A673 (cell line): ENCODE results near the gene NAA10. TPM values are rescaled to one million over a fixed set of nuclear protein-coding genes. Genes with fewer than 3 reads are reported as not detected.

ENCODE experiments used
- BruUV-seq: library from RNA; stranded (reverse); fragments of 400-500 nt; replicated peaks from 2 replicates; lab custom pipeline; 2021; lab: Mats Ljungman, UMichigan
- CTCF ChIA-PET: fragments of 300-600 bp; sonication (Branson Sonifier 250); formaldehyde crosslinking; loops from one replicate; lab custom pipeline; 2022; ENCODE audit warnings: antibody characterized with exemption; lab: Charles Lee
- POLR2A ChIA-PET: fragments of 300-600 bp; sonication (Branson Sonifier 250); formaldehyde crosslinking; loops from one replicate; lab custom pipeline; 2022; ENCODE audit warnings: antibody characterized with exemption; ENCODE audit not compliant: low non-redundant PET; lab: Charles Lee
- DNase-seq: peaks from one replicate; pipeline ENCODE4 v3.0.0-alpha.2; 2015; ENCODE audit warnings: low spot score
- H3K27ac ChIP-seq: fragments of 200-600 bp; sonication (generic); 2 replicates; pipeline ENCODE4 v1.5.1; 2016; ENCODE audit warnings: mixed run types, low read depth, mild to moderate bottlenecking, mixed read lengths, antibody characterized with exemption, low read length; ENCODE audit not compliant: poor library complexity, severe bottlenecking
- H3K27me3 ChIP-seq: fragments of 200-600 bp; sonication (generic); replicated peaks from 2 replicates; pipeline ENCODE4 v1.6.1; 2017; ENCODE audit warnings: mixed run types, low read depth, mild to moderate bottlenecking, mixed read lengths, antibody characterized with exemption, low read length; ENCODE audit not compliant: insufficient read depth, poor library complexity
- H3K36me3 ChIP-seq: fragments of 200-600 bp; sonication (generic); 2 replicates; pipeline ENCODE4 v1.6.1; 2016; ENCODE audit warnings: mixed run types, mild to moderate bottlenecking, mixed read lengths, antibody characterized with exemption, low read length; ENCODE audit not compliant: insufficient read depth, poor library complexity, severe bottlenecking
- H3K4me1 ChIP-seq: fragments of 200-600 bp; sonication (generic); 2 replicates; pipeline ENCODE4 v1.6.1; 2017; ENCODE audit warnings: mixed run types, mild to moderate bottlenecking, mixed read lengths, antibody characterized with exemption, low read length; ENCODE audit not compliant: insufficient read depth, poor library complexity, severe bottlenecking
- H3K4me3 ChIP-seq: fragments of 200-600 bp; sonication (generic); 2 replicates; pipeline ENCODE4 v1.5.1; 2016; ENCODE audit warnings: low read depth, mixed run types, mild to moderate bottlenecking, mixed read lengths, low read length; ENCODE audit not compliant: poor library complexity, severe bottlenecking
- H3K9me3 ChIP-seq: fragments of 200-600 bp; sonication (generic); 2 replicates; pipeline ENCODE4 v1.6.1; 2016; ENCODE audit warnings: mixed run types, low read depth, mild to moderate bottlenecking, mixed read lengths, antibody characterized with exemption, low read length; ENCODE audit not compliant: poor library complexity, severe bottlenecking
- CTCF ChIP-seq: fragments of 300-800, 200-600 bp; sonication (generic); conservative IDR thresholded peaks from 2 replicates; pipeline ENCODE4 v1.5.1; 2017; ENCODE audit warnings: low read depth, mild to moderate bottlenecking, antibody characterized with exemption, low read length, moderate library complexity, mixed read lengths
- EZH2 ChIP-seq: fragments of 200-600 bp; sonication (generic); IDR thresholded peaks from 2 replicates; pipeline ENCODE4 v1.6.1; 2017; ENCODE audit warnings: borderline replicate concordance, low read depth, mild to moderate bottlenecking, mixed read lengths, antibody characterized with exemption, low read length; ENCODE audit not compliant: poor library complexity, severe bottlenecking
- intact Hi-C: fragments of 100-400 bp; cut with micrococcal nuclease; formaldehyde crosslinking; loops from one replicate; pipeline ENCODE4 v1.10.0; 2022; ENCODE audit not compliant: unreplicated experiment
- total RNA-seq: library from RNA; stranded (reverse); gene quantifications from 2 replicates; pipeline ENCODE4 v1.2.3, GENCODE V29; 2021

Gene NAA10
- total RNA-seq, 1 experiment from 2014 or later, result 140 TPM

GRCh38 chrX:153957224-153957623 is 22.4 kb upstream of the NAA10 start:
- Histone ChIP-seq H3K9me3 (no peaks in the 10 kb centered on the region), H3K27ac (no peak overlapping the region), H3K27me3 (no peaks in the 10 kb centered on the region), H3K4me1 (peaks cover 5% of the 10 kb centered on the region), H3K36me3 (peaks cover 99% of the 10 kb centered on the region), H3K4me3 (no peak overlapping the region)
- no peak for TF ChIP-seq CTCF
- TF ChIP-seq EZH2, result no peak
- CTCF ChIA-PET, result no interaction called here
- BruUV-seq, result no TSS peak
- no peak for DNase-seq
- POLR2A ChIA-PET, result no interaction called here
- intact Hi-C loops, result loop anchor here (10.0 kb wide), 1 partner anchor 402 kb away; no protein-coding TSS in a partner anchor

- no peak for TF ChIP-seq CTCF
- BruUV-seq, result no TSS peak
- H3K4me1 ChIP-seq, result peaks cover 5% of the 10 kb centered on the region
- no peaks in the 10 kb centered on the region for H3K9me3 ChIP-seq
- H3K4me3 ChIP-seq, result no peak overlapping the region
- intact Hi-C loops, result loop anchor here (10.0 kb wide), 1 partner anchor 401 kb away; no protein-coding TSS in a partner anchor
- DNase-seq, result no peak
- ChIA-PET CTCF (no interaction called here), POLR2A (no interaction called here)
- no peak overlapping the region for H3K27ac ChIP-seq
- no peaks in the 10 kb centered on the region for H3K27me3 ChIP-seq
- H3K36me3 ChIP-seq, result peaks cover 99% of the 10 kb centered on the region
These were observed 21.4 kb upstream of the NAA10 start for GRCh38 chrX:153956044-153956907.

- Histone ChIP-seq H3K36me3 (peaks cover 99% of the 10 kb centered on the region), H3K4me3 (no peak overlapping the region), H3K27ac (no peak overlapping the region), H3K9me3 (no peaks in the 10 kb centered on the region), H3K27me3 (no peaks in the 10 kb centered on the region), H3K4me1 (peaks cover 5% of the 10 kb centered on the region)
- TF ChIP-seq EZH2 (no peak), CTCF (no peak)
- DNase-seq, result no peak
- intact Hi-C loops, result loop anchor here (10.0 kb wide), 1 partner anchor 400 kb away; no protein-coding TSS in a partner anchor
- CTCF ChIA-PET, result no interaction called here
- POLR2A ChIA-PET, result no interaction called here
- BruUV-seq, result no TSS peak
These were observed 20.4 kb upstream of the NAA10 start for GRCh38 chrX:153955228-153955732.
